ENCODE measurements around the gene SERAC1. TPM values are rescaled to one million over a fixed set of nuclear protein-coding genes. Genes with fewer than 3 reads are reported as not detected.
"Not testable (repeated sequence)": the region's sequence is repeated elsewhere in the genome, so short reads cannot be mapped to it uniquely, and the experiment has no call there.

The SERAC1 gene
- polyA plus RNA-seq, 12 donors, result 5.6 to 9.5 (median 6.7) TPM; not detected in 1

- DNase-seq, result not testable (repeated sequence)
Observed at GRCh38 chr6:158177712-158178111, 9.7 kb upstream of the SERAC1 start.

GRCh38 chr6:158175111-158175510, 7.0 kb upstream of the SERAC1 start:
- DNase-seq, result no peak

DNA sequence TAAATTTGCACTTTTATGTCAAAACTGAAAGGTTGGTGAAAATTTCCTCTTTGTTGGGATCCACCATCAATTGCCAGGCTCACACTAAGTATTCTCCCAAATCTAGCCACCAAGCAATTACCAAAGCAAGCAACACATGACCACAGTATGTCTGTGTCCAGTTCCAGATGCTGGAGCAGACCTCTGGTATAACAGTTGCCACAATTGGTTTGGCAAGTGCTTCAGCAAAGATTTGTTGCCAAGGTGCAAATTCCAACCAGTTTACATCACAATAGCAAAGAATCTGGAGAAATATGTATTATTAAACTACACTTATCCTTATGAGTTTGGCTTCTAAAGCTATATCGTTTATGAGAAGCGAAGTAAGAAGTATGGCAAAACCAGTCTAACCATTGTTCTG, 6.5 kb upstream of the SERAC1 start:
- DNase-seq, result peak; percentile 46

- DNase-seq, result no peak
Observed at GRCh38 chr6:158174024-158174423, 6.0 kb upstream of the SERAC1 start.

DNA sequence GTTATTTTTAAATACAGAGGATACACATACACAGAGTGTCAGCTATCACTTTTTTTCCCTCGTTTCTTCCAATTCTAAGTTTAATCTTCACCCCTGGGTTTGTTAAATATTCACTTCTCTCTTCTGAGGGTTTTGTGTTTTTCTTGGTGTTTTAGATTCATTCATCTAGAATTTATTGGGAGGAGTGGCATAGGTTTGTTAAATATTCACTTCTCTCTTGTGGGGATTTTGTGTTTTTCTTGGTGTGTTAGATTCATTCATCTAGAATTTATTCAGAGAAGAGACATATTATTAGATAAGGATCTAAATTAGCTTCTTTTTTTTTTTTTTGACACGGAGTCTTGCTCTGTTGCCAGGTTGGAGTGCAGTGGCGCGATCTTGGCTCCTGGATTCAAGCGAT, 3.9 kb upstream of the SERAC1 start:
- DNase-seq, result no peak

- no peak for DNase-seq
Observed at GRCh38 chr6:158170656-158171081, 2.6 kb upstream of the SERAC1 start.

DNA sequence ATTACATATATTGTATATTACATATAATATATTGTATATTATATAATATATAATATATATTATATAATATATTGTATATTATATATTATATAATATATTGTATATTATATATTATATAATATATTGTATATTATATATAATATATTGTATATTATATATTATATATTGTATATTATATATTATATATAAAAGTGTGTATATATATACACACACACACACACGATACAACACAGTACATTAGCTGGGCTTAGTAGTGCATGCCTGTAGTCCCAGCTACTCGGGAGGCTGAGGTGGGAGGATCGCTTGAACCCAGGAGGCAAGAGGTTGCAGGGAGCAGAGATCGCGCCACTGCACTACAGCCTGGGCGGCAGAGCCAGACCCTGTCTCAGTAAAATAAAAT, 1.6 kb upstream of the SERAC1 start:
- DNase-seq, result not testable (repeated sequence)

DNA sequence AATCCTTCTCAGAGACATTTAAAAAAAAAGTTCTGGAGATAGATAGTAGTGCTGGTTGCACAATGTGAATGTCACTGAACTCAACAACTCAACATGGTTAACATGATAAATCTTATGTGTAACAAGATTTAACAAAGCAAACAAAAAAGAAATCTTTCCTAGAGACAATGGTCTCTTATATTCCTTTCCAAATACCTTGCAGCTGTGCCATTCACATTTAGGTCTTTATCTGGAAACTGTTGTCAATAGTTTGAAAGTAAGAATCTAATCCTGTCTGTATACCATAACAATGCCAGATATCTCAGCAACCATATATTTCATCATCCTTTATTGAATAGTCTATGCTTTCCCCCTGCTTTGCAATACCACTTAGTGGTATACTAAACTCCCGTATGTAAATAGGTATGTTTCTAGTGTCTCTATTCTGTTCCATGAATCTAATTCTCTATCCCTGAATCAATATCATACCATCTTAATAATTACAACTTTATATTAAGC, 2.1 kb downstream of the SERAC1 start:
- no peak for DNase-seq

- no peak for DNase-seq
Observed at GRCh38 chr6:158164579-158165170, 3.4 kb downstream of the SERAC1 start.

DNA sequence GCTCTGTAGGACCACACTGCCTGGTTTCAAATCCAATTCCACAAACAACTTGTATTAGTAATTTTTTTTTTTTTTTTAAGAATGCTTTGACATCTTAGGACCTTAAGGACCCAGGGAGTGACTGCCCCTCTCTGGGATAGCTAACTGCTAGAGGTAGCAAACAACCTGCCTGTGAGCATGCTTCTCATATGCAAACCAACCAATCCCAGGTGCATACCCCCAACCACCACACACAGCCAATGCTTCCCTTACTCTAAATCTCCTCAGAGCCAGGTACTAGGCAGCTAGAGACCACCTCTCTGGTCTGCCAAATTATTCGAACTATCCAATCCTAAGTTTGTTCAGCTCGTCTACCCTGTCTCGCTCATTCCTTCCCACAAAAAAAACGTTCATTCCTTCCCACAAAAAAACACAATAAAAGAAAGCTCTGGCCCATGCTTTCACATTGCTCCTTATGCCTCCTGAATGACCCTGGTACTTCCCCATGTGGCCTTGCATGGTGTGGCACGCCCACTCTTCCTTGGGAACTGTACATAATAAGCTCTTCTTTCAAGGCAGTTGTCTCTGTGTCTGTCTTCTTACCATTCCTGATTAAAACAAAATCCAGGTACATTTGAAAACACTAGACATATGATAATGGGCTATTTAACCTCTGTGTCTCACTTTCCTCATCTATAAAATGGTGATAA, 6.4 kb downstream of the SERAC1 start:
- DNase-seq, result no peak

GRCh38 chr6:158160932-158161539, 7.0 kb downstream of the SERAC1 start:
- no peak for DNase-seq

- DNase-seq, result no peak
Observed at GRCh38 chr6:158158748-158159147, 9.3 kb downstream of the SERAC1 start.

GRCh38 chr6:158158123-158158522, 9.9 kb downstream of the SERAC1 start:
- DNase-seq, result no peak

GRCh38 chr6:158157064-158157764, 10.8 kb downstream of the SERAC1 start:
- no peak for DNase-seq

DNA sequence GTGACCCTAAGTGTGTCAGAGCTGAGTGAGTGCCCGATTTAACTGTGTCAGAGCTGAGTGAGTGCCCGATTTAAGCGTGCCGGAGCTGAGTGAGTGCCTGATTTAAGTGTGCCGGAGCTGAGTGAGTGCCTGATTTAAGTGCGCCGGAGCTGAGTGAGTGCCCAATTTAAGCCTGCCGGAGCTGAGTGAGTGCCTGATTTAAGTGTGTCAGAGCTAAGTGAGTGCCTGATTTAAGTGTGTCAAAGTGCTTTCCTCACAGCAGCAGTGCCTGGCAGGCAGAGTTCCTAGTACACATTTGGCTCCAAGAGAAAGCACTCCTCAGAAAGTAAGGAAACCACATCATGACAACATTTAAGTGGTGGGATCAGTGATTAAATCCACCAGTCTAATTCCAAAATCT, 13.2 kb downstream of the SERAC1 start:
- no peak for DNase-seq

DNA sequence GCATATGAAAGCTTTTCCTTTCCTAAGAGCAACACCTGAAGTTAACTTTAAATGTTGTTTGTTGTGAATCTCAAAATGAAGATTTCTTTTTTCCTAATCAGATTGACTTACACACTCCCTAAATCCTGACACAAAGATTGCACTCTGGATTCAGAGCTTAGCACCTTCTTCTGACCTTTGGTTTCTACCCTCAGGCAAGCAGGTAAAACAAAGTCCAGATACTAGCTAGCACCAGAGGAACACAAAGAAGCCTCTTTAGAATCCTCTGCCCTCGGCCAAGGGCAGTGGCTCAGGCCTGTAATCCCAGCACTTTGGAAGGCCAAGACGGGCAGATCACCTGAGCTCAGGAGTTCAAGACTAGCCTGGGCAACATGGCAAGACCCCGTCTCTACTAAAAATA, 14.5 kb downstream of the SERAC1 start:
- DNase-seq, result no peak

GRCh38 chr6:158152659-158153058, 15.4 kb downstream of the SERAC1 start:
- DNase-seq, result no peak

GRCh38 chr6:158152025-158152424, 16.0 kb downstream of the SERAC1 start:
- DNase-seq, result not testable (repeated sequence)

GRCh38 chr6:158150701-158151100, 17.4 kb downstream of the SERAC1 start:
- DNase-seq, result no peak

- no peak for DNase-seq
Observed at GRCh38 chr6:158149641-158150040, 18.4 kb downstream of the SERAC1 start.

DNA sequence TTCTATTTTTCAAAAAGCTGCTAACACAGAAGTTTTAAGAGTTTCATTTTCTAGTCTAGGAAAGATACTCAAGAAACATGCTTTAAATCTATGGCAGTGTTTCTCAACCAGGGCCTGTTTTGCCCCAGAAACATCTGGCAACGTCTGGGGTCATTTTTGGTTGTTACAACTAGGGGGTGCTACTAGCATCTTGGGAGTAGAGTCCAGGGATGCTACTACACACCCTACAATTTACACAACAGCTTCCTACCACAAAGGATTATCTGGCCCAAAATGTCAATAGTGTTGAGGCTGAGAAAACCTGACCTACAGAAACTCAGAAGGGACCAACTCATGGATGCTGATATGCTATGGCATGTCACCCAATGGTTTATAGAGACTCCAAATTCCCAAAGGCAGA, 24.4 kb downstream of the SERAC1 start:
- no peak for DNase-seq

- DNase-seq, result no peak
Observed at GRCh38 chr6:158142789-158143188, 25.3 kb downstream of the SERAC1 start.

- peak; percentile 4 for DNase-seq
Observed at GRCh38 chr6:158131926-158132325, 36.1 kb downstream of the SERAC1 start.
